Osteocyte (in vitro differentiated cells): ENCODE measurements around the gene OR1E2. TPM values are rescaled to one million over a fixed set of nuclear protein-coding genes. Genes with fewer than 3 reads are reported as not detected.
"Not testable (repeated sequence)": the region's sequence is repeated elsewhere in the genome, so short reads cannot be mapped to it uniquely, and the experiment has no call there.

Experiments
- DNase-seq: peaks from one replicate; pipeline ENCODE4 v3.0.0; 2021; ENCODE audit warnings: mixed read lengths; ENCODE audit not compliant: unreplicated experiment; ENCODE audit errors: extremely low spot score
- H3K27ac Mint-ChIP-seq: one replicate; pipeline ENCODE4 v1.8.0; 2021; ENCODE audit warnings: mild to moderate bottlenecking, mixed read lengths; ENCODE audit not compliant: unreplicated experiment
- H3K27me3 Mint-ChIP-seq: one replicate; pipeline ENCODE4 v1.8.0; 2021; ENCODE audit warnings: mixed read lengths; ENCODE audit not compliant: unreplicated experiment
- H3K36me3 Mint-ChIP-seq: one replicate; pipeline ENCODE4 v1.8.0; 2021; ENCODE audit warnings: mixed read lengths; ENCODE audit not compliant: unreplicated experiment
- H3K4me1 Mint-ChIP-seq: one replicate; pipeline ENCODE4 v1.8.0; 2021; ENCODE audit warnings: mixed read lengths; ENCODE audit not compliant: unreplicated experiment
- H3K4me3 Mint-ChIP-seq: one replicate; pipeline ENCODE4 v1.8.0; 2021; ENCODE audit warnings: mild to moderate bottlenecking, moderate library complexity, mixed read lengths; ENCODE audit not compliant: unreplicated experiment
- H3K9me3 Mint-ChIP-seq: one replicate; pipeline ENCODE4 v1.8.0; 2021; ENCODE audit warnings: mixed read lengths; ENCODE audit not compliant: unreplicated experiment
- CTCF ChIP-seq: fragments of 200-600 bp; sonication (generic); IDR thresholded peaks from 2 replicates; pipeline ENCODE4 v1.5.0; 2021; ENCODE audit warnings: antibody characterized with exemption, mild to moderate bottlenecking, moderate library complexity
- total RNA-seq: library from RNA; stranded (reverse); gene quantifications from 2 replicates; pipeline ENCODE4 v1.2.1, GENCODE V29; 2021

OR1E2 gene
- total RNA-seq, 1 donor from 2014 or later = not detected

- no peak for TF ChIP-seq CTCF
- H3K4me3 Mint-ChIP-seq = no peak overlapping the region
- H3K27ac Mint-ChIP-seq = no peak overlapping the region
- H3K27me3 Mint-ChIP-seq = no peaks in the 10 kb centered on the region
- H3K36me3 Mint-ChIP-seq = no peaks in the 10 kb centered on the region
- no peak for DNase-seq
- H3K4me1 Mint-ChIP-seq = no peaks in the 10 kb centered on the region
- H3K9me3 Mint-ChIP-seq = no peaks in the 10 kb centered on the region
Observed at GRCh38 chr17:3474212-3474611, 40.6 kb upstream of the OR1E2 start.

- H3K4me1 Mint-ChIP-seq = no peaks in the 10 kb centered on the region
- no peaks in the 10 kb centered on the region for H3K36me3 Mint-ChIP-seq
- H3K9me3 Mint-ChIP-seq = no peaks in the 10 kb centered on the region
- H3K27ac Mint-ChIP-seq = no peak overlapping the region
- TF ChIP-seq CTCF = no peak
- DNase-seq = no peak
- no peak overlapping the region for H3K4me3 Mint-ChIP-seq
- H3K27me3 Mint-ChIP-seq = peaks cover 2% of the 10 kb centered on the region
Observed at GRCh38 chr17:3472137-3472536, 38.5 kb upstream of the OR1E2 start.

GRCh38 chr17:3471599-3471998, 38.0 kb upstream of the OR1E2 start, which contains the start of gene SPATA22:
TSS of gene SPATA22 (minus strand) at chr17:3471819. CDS start at chr17:3469325, 2,494 bp downstream.
- no peak for DNase-seq
- H3K27ac Mint-ChIP-seq = no peak within 1 kb of the TSS
- no peaks in the 10 kb centered on the region for H3K4me1 Mint-ChIP-seq
- no peak for TF ChIP-seq CTCF
- no peak within 1 kb of the TSS for H3K4me3 Mint-ChIP-seq
- no peaks in the 10 kb centered on the region for H3K36me3 Mint-ChIP-seq
- H3K27me3 Mint-ChIP-seq = peaks cover 2% of the 10 kb centered on the region
- H3K9me3 Mint-ChIP-seq = no peaks in the 10 kb centered on the region

GRCh38 chr17:3469529-3469928, 35.9 kb upstream of the OR1E2 start:
- Mint-ChIP-seq H3K27me3 (peaks cover 2% of the 10 kb centered on the region), H3K4me3 (no peak overlapping the region), H3K27ac (no peak overlapping the region), H3K4me1 (no peaks in the 10 kb centered on the region), H3K36me3 (no peaks in the 10 kb centered on the region), H3K9me3 (no peaks in the 10 kb centered on the region)
- DNase-seq = no peak
- TF ChIP-seq CTCF = no peak

- H3K36me3 Mint-ChIP-seq, H3K27ac Mint-ChIP-seq, DNase-seq, H3K4me1 Mint-ChIP-seq, H3K27me3 Mint-ChIP-seq, H3K9me3 Mint-ChIP-seq, H3K4me3 Mint-ChIP-seq: not testable (repeated sequence)
Observed at GRCh38 chr17:3466355-3466754, 32.7 kb upstream of the OR1E2 start.

GRCh38 chr17:3448059-3448665, 14.5 kb upstream of the OR1E2 start:
- Mint-ChIP-seq H3K9me3 (no peaks in the 10 kb centered on the region), H3K27ac (no peak overlapping the region), H3K27me3 (peaks cover 4% of the 10 kb centered on the region), H3K4me1 (no peaks in the 10 kb centered on the region), H3K36me3 (no peaks in the 10 kb centered on the region), H3K4me3 (no peak overlapping the region)
- TF ChIP-seq CTCF = no peak
- no peak for DNase-seq
